ENCODE results near the gene CNTN1. TPM values are rescaled to one million over a fixed set of nuclear protein-coding genes. Genes with fewer than 3 reads are reported as not detected.

The CNTN1 gene
- total RNA-seq (2022; extraction: Qiagen RNA extraction; ENCODE audit: low read depth), result 44.4 to 61.2 TPM (median 56.7 TPM) in 5 replicates

GRCh38 chr12:40691913-40692764 is at the start of gene CNTN1:
Gene CNTN1 (plus strand): TSS chr12:40692439.

Data from A549 treated with RU486 at 1 μM for 4 hours (cell line).